Body of pancreas (tissue), 4 donors: ENCODE data around the gene KLF7. TPM values are rescaled to one million over a fixed set of nuclear protein-coding genes. Genes with fewer than 3 reads are reported as not detected.

Experiments
- ATAC-seq: fragments of 150-250 bp; one replicate; pipeline ENCODE4 v1.9.1; 2016
- DNase-seq, 4 donors: peaks; one replicate each; pipeline ENCODE4 v3.0.0-alpha.2; 2019
- H3K27ac ChIP-seq, 4 donors: fragments of 200-600 bp; sonication (generic); 1 replicate in 3 of 4; 2 replicates in 1 of 4; pipeline versions ENCODE4 v1.5.1 to v1.6.1; 2016 to 2019; ENCODE audit warnings: mild to moderate bottlenecking in 1 of 4, mixed read lengths in 1 of 4, moderate library complexity in 1 of 4
- H3K27me3 ChIP-seq, 2 donors: fragments of 200-600 bp; sonication (generic); one replicate each; pipeline ENCODE4 v1.6.0; 2016; ENCODE audit warnings: mild to moderate bottlenecking in 1 of 2
- H3K36me3 ChIP-seq, 2 donors: fragments of 200-600 bp; sonication (generic); replicated peaks in 1 of 2; 2 replicates each; pipeline ENCODE4 v1.5.1; 2016; ENCODE audit warnings: low read depth in 2 of 2; ENCODE audit not compliant: insufficient read depth in 1 of 2
- H3K4me1 ChIP-seq: fragments of 200-600 bp; sonication (generic); one replicate; pipeline ENCODE4 v1.6.0; 2016
- H3K4me3 ChIP-seq, 2 donors: fragments of 200-600 bp; sonication (generic); 1 replicate in 1 of 2; 2 replicates in 1 of 2; pipeline ENCODE4 v1.5.1; 2016 to 2019
- H3K9me3 ChIP-seq, 3 donors: fragments of 200-600 bp; sonication (generic); 1 replicate in 2 of 3; 2 replicates in 1 of 3; pipeline ENCODE4 v1.5.1; 2016
- CTCF ChIP-seq, 7 experiments: fragments of 450-650 bp in 4 of 7; fragments of 200-600 bp in 3 of 7; sonication (generic) in 3 of 7; IDR thresholded peaks; one replicate each; pipeline ENCODE4 v1.5.1; 2016 to 2019; ENCODE audit warnings: antibody characterized with exemption in 7 of 7
- POLR2A ChIP-seq, 3 donors: fragments of 450-650 bp; IDR thresholded peaks; one replicate each; pipeline ENCODE4 v1.6.1; 2016; ENCODE audit warnings: antibody characterized with exemption in 3 of 3, mild to moderate bottlenecking in 2 of 3
- WGBS, 2 donors: methylation state at CpG; one replicate each; pipeline ENCODE4 v1.1.5; 2017; 5-methylcytosine and 5-hydroxymethylcytosine counted together
- intact Hi-C: fragments of 100-400 bp; cut with DNase I; formaldehyde crosslinking; loops from one replicate; pipeline ENCODE4 v1.15.1; 2023
- total RNA-seq, 2 donors: library from RNA; depleted of rRNA; stranded (reverse); fragments of >200 nt; gene quantifications; one replicate each; pipeline ENCODE4 v1.1.0, GENCODE V29; 2016

The KLF7 gene
- total RNA-seq, 2 donors from 2014 or later, result 4.6 to 9.3 TPM

- H3K4me3 ChIP-seq, result no peak overlapping the region
- intact Hi-C loops, result no loop called here
These were observed 21.5 kb downstream of the KLF7 start for GRCh38 chr2:207144173-207144785.

GRCh38 chr2:207143215-207144172 is 22.3 kb downstream of the KLF7 start:
- Histone ChIP-seq H3K9me3 (no peaks in the 10 kb centered on the region), H3K4me1 (no peaks in the 10 kb centered on the region), H3K4me3 (no peak overlapping the region), H3K36me3 (no peaks in the 10 kb centered on the region), H3K27ac (peak overlapping the region in 2 of 4 donors; percentile 68 to 74), H3K27me3 (no peaks in the 10 kb centered on the region)
- TF ChIP-seq POLR2A (IDR thresholded peaks at IDR 0.05) (peak in 1 of 3 donors; percentile 38), CTCF (IDR thresholded peaks at IDR 0.05) (no peak)
- ATAC-seq (peak; percentile 58), DNase-seq (peak in 3 of 4 donors; percentile 46 to 71 (median 50))
- WGBS, 2 donors, result 49 to 77% methylated on average over 13 of the region's 13 CpGs
- intact Hi-C loops, result no loop called here

More at GRCh38 chr2:207144173-207144785, 21.5 kb downstream of the KLF7 start:
- Histone ChIP-seq H3K36me3 (no peaks in the 10 kb centered on the region), H3K27ac (peak overlapping the region in 2 of 4 donors; percentile 68 to 74), H3K4me1 (peaks cover under 1% of the 10 kb centered on the region), H3K27me3 (no peaks in the 10 kb centered on the region), H3K9me3 (no peaks in the 10 kb centered on the region)
- DNase-seq (no peak), ATAC-seq (no peak)
- WGBS, 2 donors, result 71 to 90% methylated on average over 3 of the region's 3 CpGs
- TF ChIP-seq CTCF (IDR thresholded peaks at IDR 0.05) (no peak), POLR2A (IDR thresholded peaks at IDR 0.05) (no peak)

GRCh38 chr2:207142461-207142860 is 23.3 kb downstream of the KLF7 start:
- H3K4me3 ChIP-seq, result no peak overlapping the region
- WGBS, 2 donors, result 62 to 82% methylated on average over 3 of the region's 3 CpGs
- H3K4me1 ChIP-seq, result no peaks in the 10 kb centered on the region
- no peaks in the 10 kb centered on the region for H3K27me3 ChIP-seq
- ATAC-seq, result peak; percentile 36
- peak in 1 of 4 donors; percentile 39 for DNase-seq
- intact Hi-C loops, result no loop called here
- peak overlapping the region in 3 of 4 donors; percentile 53 to 74 (median 68) for H3K27ac ChIP-seq
- no peaks in the 10 kb centered on the region for H3K36me3 ChIP-seq
- peak in 4 of 7 experiments; percentile 14 to 28 (median 26) for TF ChIP-seq CTCF (IDR thresholded peaks at IDR 0.05)
- no peak for TF ChIP-seq POLR2A (IDR thresholded peaks at IDR 0.05)
- H3K9me3 ChIP-seq, result no peaks in the 10 kb centered on the region

GRCh38 chr2:207141386-207141785 is 24.4 kb downstream of the KLF7 start:
- H3K27ac ChIP-seq, result peak overlapping the region in 1 of 4 donors; percentile 42
- H3K27me3 ChIP-seq, result no peaks in the 10 kb centered on the region
- DNase-seq (no peak), ATAC-seq (no peak)
- intact Hi-C loops, result no loop called here
- 82 to 91% methylated on average over 2 of the region's 2 CpGs for whole genome bisulfite sequencing, 2 donors
- H3K36me3 ChIP-seq, result no peaks in the 10 kb centered on the region
- H3K9me3 ChIP-seq, result no peaks in the 10 kb centered on the region
- no peaks in the 10 kb centered on the region for H3K4me1 ChIP-seq
- TF ChIP-seq POLR2A (IDR thresholded peaks at IDR 0.05) (no peak), CTCF (IDR thresholded peaks at IDR 0.05) (no peak)
- no peak overlapping the region for H3K4me3 ChIP-seq
